KMS-11 (cell line): ENCODE results near the gene CTH.

ENCODE experiments used
- H2AFZ ChIP-seq: fragments of 200-600 bp; sonication (generic); 2 replicates; pipeline ENCODE4 v1.6.1; 2016; ENCODE audit warnings: antibody characterized with exemption, mixed run types, low read depth
- H3K27ac ChIP-seq: fragments of 200-600 bp; sonication (generic); 2 replicates; pipeline ENCODE4 v1.6.1; 2016; ENCODE audit warnings: mild to moderate bottlenecking, mixed run types
- H3K27me3 ChIP-seq: fragments of 200-600 bp; sonication (generic); 2 replicates; pipeline ENCODE4 v1.6.1; 2017; ENCODE audit warnings: mild to moderate bottlenecking, low read depth, mixed run types, moderate library complexity; ENCODE audit not compliant: insufficient read depth
- H3K36me3 ChIP-seq: fragments of 200-600 bp; sonication (generic); 2 replicates; pipeline ENCODE4 v1.6.1; 2017; ENCODE audit warnings: mild to moderate bottlenecking, mixed run types; ENCODE audit not compliant: insufficient read depth
- H3K4me1 ChIP-seq: fragments of 200-600 bp; sonication (generic); 2 replicates; pipeline ENCODE4 v1.6.1; 2016; ENCODE audit warnings: mild to moderate bottlenecking, low read depth, mixed run types; ENCODE audit not compliant: poor library complexity, severe bottlenecking
- H3K4me2 ChIP-seq: fragments of 200-600 bp; sonication (generic); 2 replicates; pipeline ENCODE4 v1.7.0; 2016; ENCODE audit warnings: mild to moderate bottlenecking, mixed run types
- H3K4me3 ChIP-seq: fragments of 200-600 bp; sonication (generic); IDR thresholded peaks from 2 replicates; pipeline ENCODE4 v1.6.1; 2017; ENCODE audit warnings: low read depth, low read length, mixed read lengths; ENCODE audit not compliant: insufficient read depth
- H3K79me2 ChIP-seq: fragments of 200-600 bp; sonication (generic); 2 replicates; pipeline ENCODE4 v1.6.1; 2016; ENCODE audit warnings: low read depth, mixed run types; ENCODE audit not compliant: insufficient read depth
- H3K9ac ChIP-seq: fragments of 200-600 bp; sonication (generic); 2 replicates; pipeline ENCODE4 v1.6.1; 2016; ENCODE audit warnings: mild to moderate bottlenecking, mixed run types
- H4K20me1 ChIP-seq: fragments of 200-600 bp; sonication (generic); 2 replicates; pipeline ENCODE4 v1.6.1; 2016; ENCODE audit warnings: mild to moderate bottlenecking, mixed run types; ENCODE audit not compliant: insufficient read depth
- TF ChIP-seq, protein P1 (sequence below): fragments of 200-600 bp; sonication (generic); conservative IDR thresholded peaks from 2 replicates; pipeline ENCODE4 v1.6.1; 2017; ENCODE audit warnings: low read depth, mild to moderate bottlenecking, antibody characterized with exemption, low read length, moderate library complexity, mixed read lengths

The CTH gene

DNA sequence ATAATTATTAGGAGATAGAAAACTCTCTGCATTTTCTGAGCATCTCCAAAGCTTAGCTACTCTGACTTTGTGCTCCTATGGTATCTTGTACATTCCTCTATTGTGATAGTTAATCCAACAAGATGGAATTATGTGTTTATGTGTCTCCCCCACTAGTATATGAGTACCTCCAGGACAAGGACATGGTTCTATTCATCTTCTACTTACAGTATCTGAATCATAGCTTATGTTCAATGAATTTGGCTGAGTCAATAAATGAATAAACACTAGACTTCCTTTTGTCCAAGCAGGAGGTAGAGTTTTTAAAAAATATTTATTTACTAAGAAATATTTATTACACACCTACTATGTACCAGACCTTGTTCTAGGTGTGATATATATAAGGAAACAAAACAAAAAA is 18.4 kb upstream of the CTH start:
- H3K27me3 ChIP-seq: no peaks in the 10 kb centered on the region

DNA sequence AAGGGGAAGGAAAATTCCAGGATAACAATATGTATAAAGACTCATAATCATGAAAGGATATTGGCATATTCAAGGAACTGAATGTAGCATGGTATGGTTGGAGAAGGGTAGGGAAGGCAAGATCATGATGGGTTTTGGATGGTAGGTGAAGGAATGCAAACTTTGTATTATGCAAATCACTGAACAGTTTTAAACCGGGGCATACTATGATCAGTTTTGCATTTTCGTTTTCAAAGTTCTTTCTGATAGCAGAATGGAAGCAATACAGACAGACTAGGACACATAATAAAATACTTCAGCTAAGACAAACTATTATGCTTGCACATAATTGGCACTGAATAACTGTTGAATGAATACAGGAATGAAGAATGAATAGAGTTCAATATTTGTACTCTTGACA is 14.5 kb upstream of the CTH start:
- Histone ChIP-seq H3K36me3 (no peaks in the 10 kb centered on the region), H3K4me2 (no peak overlapping the region), H3K27me3 (no peaks in the 10 kb centered on the region), H4K20me1 (no peaks in the 10 kb centered on the region), H3K79me2 (no peaks in the 10 kb centered on the region), H3K27ac (no peak overlapping the region), H3K9ac (no peak overlapping the region), H3K4me3 (no peak overlapping the region), H2AFZ (no peak overlapping the region), H3K4me1 (no peaks in the 10 kb centered on the region)
- TF ChIP-seq, protein P1, sequence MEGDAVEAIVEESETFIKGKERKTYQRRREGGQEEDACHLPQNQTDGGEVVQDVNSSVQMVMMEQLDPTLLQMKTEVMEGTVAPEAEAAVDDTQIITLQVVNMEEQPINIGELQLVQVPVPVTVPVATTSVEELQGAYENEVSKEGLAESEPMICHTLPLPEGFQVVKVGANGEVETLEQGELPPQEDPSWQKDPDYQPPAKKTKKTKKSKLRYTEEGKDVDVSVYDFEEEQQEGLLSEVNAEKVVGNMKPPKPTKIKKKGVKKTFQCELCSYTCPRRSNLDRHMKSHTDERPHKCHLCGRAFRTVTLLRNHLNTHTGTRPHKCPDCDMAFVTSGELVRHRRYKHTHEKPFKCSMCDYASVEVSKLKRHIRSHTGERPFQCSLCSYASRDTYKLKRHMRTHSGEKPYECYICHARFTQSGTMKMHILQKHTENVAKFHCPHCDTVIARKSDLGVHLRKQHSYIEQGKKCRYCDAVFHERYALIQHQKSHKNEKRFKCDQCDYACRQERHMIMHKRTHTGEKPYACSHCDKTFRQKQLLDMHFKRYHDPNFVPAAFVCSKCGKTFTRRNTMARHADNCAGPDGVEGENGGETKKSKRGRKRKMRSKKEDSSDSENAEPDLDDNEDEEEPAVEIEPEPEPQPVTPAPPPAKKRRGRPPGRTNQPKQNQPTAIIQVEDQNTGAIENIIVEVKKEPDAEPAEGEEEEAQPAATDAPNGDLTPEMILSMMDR: no peak

More for the DNA sequence above, 18.4 kb upstream of the CTH start:
- H3K27ac ChIP-seq: no peak overlapping the region
- H4K20me1 ChIP-seq: no peaks in the 10 kb centered on the region
- H2AFZ ChIP-seq: no peak overlapping the region
- H3K79me2 ChIP-seq: no peaks in the 10 kb centered on the region
- H3K36me3 ChIP-seq: no peaks in the 10 kb centered on the region
- TF ChIP-seq, protein P1: no peak
- no peak overlapping the region for H3K4me2 ChIP-seq
- no peak overlapping the region for H3K9ac ChIP-seq
- no peak overlapping the region for H3K4me3 ChIP-seq
- no peaks in the 10 kb centered on the region for H3K4me1 ChIP-seq

DNA sequence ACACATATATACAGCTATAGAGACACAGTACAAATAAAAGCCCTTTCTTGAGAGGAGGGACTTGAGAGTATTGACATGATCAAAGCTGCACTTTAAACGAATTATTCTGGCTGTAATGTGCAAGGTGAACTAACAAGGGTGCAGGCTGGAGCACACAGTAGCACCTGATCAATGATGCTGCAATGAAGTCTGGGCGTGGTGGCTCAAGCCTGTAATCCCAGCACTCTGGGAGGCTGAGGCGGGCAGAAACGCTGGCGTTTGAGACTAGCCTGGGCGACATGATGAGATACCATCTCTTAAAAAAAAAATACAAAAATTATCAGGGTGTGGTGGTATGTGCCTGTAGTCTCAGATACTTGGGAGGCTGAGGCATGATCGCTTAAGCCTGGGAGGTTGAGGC is 14.1 kb upstream of the CTH start:
- no peak overlapping the region for H3K4me2 ChIP-seq
- no peaks in the 10 kb centered on the region for H4K20me1 ChIP-seq
- H3K36me3 ChIP-seq: no peaks in the 10 kb centered on the region
- TF ChIP-seq, protein P1: no peak
- no peaks in the 10 kb centered on the region for H3K79me2 ChIP-seq
- H2AFZ ChIP-seq: no peak overlapping the region
- no peaks in the 10 kb centered on the region for H3K27me3 ChIP-seq
- no peaks in the 10 kb centered on the region for H3K4me1 ChIP-seq
- no peak overlapping the region for H3K9ac ChIP-seq
- H3K4me3 ChIP-seq: no peak overlapping the region
- no peak overlapping the region for H3K27ac ChIP-seq

DNA sequence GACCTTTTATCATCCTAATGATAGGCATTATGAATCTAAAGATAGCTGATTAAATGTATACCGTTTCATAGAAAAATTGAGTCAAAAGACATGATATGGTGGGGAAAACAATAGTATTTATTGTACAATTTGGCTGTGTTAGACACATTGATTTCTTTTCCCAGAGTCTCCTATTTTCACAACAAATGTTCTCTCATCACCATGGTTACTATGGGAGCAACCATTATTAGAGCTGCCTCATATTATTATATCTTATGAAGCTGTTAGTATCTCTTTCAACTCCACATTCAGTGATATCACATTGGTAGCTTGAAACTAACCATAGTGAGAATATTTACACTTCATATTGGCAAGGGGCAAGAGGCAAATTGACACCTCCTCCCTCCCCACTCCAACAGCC is 10.7 kb upstream of the CTH start:
- TF ChIP-seq, protein P1: no peak
- no peaks in the 10 kb centered on the region for H4K20me1 ChIP-seq

More for the DNA sequence above, 10.7 kb upstream of the CTH start:
- no peaks in the 10 kb centered on the region for H3K27me3 ChIP-seq
- H3K9ac ChIP-seq: no peak overlapping the region
- H3K79me2 ChIP-seq: no peaks in the 10 kb centered on the region
- H3K27ac ChIP-seq: no peak overlapping the region
- H3K4me2 ChIP-seq: no peak overlapping the region
- no peak overlapping the region for H2AFZ ChIP-seq
- no peaks in the 10 kb centered on the region for H3K36me3 ChIP-seq
- no peak overlapping the region for H3K4me3 ChIP-seq
- no peaks in the 10 kb centered on the region for H3K4me1 ChIP-seq
